Endometrium (tissue), 2 donors: ENCODE data around the gene HIVEP3.

Experiments
- FAIRE-seq: peaks from 2 replicates; lab custom pipeline; 2012; peaks lifted over from hg19 to GRCh38; lab: Jason Lieb, UNC
- donor health status: control.
- donor health status: control.

HIVEP3 gene

DNA sequence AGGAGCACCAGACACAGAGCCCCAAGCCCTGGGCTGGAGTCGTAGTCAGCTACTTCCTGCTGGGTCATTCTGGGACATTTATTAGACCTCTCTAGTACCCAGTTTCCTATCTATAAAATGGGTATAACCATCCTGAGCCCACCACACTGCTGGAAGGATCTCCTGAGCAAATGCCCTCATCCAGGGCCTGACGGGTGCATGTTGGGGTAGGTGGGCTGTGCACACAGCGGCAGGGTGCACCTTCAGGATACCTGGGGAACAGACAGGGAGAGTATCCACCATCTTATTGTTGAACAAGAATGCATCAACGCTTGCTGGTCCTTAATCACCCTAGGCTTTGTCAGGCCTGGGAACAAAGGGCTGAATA lies 191.0 kb downstream of the HIVEP3 start:
- no peak for FAIRE-seq

DNA sequence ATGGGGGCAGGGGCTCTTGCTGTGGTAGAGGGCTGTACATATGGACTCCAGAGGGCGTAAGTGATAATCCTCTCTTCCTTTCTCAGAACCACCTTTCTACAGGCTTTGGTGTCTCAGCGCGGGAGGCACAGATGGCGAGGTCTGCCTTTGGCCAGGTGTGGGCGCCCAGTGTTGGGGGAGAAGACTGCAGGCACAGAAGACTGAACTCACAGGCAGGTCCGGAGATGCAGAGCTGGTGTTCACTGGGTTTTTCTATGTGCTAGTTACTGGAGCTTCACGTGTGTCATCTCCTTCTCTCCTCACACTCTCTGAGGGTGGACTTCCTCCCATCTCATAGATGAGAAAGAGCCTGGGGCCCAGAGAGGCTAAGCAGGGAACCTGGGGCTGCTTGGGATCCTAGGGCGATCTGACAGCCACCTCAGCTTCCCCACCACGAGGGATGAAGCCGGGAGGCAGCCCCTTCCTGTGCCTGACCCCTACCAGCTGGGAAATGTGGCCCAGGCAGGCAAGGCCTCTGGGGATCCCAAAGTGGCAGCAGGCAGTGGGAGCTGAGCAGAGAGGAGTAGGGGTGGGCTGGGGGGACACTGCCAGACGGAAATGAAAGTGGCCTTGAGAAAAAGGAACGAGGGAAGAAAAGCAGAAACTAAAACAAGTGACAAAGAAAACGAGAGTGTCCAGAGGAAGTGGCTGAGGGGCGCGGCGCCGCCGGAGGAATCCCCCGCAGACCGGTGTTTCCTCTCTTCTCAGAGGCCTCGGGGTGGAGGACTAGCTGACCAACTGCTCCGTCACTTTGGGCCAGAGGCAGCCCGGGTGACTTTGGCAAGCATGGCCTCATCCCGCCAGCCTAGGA lies 191.6 kb downstream of the HIVEP3 start:
- no peak for FAIRE-seq

DNA sequence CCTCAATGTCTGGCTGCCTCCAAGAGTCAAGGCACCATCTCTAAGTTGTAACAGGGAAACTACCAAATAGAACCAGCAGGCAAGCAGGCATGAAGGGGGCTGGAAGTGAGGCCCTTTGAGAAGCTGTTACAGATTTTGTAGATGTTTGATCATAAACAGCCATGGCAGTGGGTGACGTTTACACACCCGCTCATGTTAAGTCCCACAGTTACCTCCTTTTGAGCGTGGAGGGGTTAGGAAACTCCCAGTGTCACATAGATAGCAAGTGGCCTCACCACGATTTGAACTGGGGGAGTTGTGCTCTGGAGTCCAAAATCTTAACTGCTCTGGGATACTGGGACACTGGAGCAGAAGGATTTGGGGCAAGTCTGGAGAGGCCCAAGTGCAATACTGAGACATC lies 192.4 kb downstream of the HIVEP3 start:
- FAIRE-seq, result no peak

DNA sequence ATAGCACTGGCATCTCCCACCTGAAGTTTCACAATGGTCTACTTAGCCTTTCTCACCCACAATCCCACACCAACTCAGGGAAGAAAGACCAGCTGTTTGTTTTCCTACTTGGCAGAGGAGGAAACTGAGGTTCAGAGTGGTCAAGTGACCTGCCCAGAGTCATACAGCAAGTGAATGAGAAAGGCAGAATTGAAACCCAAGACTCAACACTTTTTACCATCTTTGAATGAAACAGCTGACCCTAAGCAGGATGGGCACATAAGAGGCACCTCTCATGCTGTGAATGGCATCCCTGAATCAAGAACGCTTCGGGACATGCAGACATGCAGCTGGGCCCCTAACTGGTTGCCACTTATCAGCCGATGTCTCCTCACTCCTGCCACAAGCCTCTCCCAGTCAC lies 193.8 kb downstream of the HIVEP3 start:
- FAIRE-seq, result no peak

DNA sequence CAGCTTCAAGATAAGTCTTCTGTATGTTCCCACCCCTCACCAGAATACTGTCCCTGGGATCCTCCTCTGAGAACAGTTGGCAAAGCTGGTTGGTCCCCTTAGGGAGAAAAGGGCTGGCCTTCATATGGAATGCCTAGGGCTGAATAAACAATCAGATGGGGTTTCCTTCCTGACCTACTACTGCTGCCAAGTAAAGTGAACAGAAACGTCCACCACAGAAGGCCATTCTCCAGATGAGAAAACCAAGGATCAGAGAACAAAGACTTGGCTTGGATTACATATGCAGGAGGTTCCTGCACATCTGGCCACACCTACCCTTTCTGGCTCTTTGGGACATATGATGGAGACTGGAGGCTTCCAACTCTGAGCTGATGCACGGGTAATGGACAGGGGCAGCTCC lies 194.5 kb downstream of the HIVEP3 start:
- FAIRE-seq, result no peak

DNA sequence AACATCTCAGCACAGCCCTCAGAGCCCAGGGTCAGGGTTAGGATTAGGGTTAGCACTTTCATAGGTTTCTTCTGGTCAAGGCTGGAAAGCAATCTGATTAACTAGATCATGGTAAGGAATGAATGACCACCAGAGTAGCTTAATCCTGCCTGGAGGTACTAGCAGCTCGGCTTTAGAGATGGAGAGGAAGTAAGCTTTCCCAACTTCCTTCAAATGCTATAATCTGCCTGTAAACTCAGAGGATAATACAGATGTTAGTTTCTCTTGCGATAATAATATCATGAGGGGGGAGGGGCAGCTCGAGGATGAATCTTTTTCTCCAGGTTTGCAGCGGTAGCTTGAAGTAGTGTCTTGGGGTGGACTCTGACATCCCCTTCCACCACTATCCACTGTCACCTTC lies 194.9 kb downstream of the HIVEP3 start:
- no peak for FAIRE-seq

DNA sequence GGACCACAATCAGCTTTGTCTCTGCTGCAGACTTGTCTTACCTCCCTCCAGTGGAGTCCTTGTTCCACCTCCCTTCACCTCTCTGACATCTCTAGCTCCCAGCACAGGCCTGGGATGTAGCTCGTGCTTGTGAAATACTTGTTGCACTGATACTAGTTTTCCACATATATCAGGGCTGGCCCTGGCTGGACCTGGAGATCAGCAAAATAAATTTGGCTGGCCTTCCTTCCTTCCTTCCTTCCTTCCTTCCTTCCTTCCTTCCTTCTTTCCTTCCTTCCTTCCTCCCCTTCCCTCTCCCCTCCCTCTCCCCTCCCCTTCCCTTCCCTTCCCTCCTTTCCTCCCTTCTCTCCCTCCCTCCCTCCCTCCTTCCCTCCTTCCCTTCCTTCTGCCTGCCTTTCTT lies 196.5 kb downstream of the HIVEP3 start:
- FAIRE-seq, result no peak

DNA sequence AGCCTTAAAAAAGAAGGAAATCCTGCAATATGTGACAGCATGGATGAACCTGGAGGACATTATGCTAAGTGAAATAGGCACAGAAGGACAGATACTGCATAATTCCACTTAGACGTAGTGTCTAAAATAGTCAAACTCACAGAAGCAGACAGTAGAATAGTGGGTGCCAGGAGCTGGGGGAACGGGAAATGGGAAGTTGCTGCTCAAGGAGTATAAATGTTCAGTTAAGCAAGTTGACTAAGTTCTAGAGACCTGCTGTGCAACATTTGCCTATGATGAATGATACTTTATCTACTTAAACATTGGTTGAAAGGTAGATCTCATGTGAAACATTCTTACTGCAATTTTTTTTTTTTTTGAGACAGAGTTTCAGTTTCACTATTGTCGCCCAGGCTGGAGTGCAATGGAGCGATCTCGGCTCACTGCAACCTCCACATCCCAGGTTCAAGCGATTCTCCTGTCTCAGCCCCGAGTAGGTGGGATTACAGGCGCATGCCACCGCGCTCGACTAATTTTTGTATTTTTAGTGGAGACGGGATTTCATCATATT lies 197.8 kb downstream of the HIVEP3 start:
- FAIRE-seq, result no peak

DNA sequence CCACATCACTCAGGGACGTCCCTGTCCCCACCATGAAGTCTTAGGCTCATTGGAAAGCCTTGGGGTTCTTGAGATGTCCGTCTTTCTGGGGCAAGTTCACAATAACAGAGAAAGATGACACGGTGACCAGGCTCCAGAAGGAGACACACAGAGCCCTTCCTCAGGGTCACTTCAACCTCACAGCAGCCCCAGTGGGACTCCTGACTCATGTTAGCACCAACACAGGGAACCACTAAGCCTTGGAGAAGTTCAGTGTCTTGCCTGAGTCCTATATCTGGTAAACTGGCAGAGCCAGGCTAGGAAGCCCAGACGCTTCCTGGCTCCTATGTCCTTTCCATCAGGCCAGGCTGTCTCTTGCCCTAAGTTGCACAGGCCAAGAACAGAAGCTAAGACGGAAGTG lies 199.1 kb downstream of the HIVEP3 start:
- FAIRE-seq, result no peak

DNA sequence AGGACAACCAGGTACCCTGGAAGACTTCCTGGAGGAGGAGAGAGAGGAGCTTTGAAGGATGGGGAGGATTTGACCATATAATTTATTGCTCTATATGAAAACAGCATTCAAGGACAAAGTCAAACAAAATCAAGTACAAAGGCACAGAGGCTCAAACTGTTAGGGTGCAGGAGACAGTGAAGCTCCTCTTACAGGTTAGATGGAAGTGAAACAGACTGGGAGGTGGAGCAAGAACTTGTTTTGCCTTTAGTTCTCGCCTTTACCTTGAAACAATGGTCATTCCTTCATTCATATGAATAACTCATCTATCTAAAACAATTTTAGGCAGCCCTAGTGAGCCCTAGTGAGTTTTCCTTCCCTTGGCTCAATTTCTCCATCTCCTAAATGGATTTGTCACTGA lies 199.6 kb downstream of the HIVEP3 start:
- FAIRE-seq, result no peak

DNA sequence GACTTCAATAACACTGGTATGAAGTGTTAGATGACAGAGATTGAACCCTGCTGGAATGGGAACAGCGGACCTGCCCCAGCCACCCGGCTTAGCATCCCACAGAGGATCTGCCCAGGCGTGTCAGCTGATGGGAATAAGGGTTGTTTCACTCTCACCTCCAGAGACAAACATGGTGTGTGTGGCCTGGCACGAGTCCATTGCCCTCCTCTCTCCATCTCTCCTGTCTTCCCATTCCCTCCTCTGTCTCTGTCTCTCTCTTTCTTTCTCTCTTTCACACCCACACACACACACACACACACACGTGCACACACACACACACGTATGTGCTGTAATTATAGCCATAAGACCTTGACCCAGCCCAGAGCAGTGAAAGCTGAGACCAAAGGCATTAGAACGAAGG lies 200.2 kb downstream of the HIVEP3 start:
- FAIRE-seq, result no peak

DNA sequence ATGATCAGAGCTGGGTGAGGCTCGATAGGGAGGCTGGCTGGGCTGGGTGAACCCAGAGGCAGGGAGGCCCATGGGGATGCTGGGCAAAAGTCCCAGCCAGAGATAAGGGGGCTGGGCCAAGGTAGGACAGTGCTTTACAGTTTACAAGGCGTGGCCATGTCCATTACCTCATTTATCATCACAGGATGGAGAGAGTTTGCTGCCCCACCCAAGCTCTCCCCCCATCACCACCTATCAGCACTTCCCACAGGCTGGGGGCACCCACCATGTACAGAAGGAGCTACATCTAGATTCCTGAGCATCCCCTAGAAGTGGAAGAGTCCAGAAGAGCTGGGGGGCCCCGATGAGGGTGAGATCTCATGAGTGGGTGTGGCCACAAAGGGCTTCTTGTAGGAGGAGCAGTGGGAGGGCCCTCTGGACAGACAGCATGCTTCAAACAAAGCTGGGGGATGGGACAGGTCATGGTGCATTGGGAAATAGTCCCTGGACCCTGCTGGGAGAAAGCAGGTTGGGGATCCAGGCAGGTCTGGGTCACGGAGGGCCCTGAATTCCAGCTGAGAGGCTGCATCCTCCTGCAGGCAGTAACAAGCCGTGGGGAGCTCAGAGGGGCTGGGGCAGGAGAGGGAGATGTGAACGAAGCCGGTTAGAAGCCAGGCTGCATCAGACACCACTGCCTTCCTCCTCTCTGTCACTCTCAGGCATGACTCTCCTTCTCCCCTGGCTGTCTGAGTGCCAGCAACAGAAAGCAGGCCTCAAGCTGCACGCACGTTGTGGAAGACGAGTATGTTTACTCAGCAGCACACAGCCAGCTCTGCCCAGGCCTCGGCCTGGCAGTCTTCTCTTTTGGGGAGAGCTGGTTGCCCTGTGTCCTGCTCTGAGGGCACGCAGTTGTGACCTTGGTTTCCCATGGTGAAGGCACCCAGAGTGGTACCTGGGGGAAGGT lies 202.3 kb downstream of the HIVEP3 start:
- no peak for FAIRE-seq

DNA sequence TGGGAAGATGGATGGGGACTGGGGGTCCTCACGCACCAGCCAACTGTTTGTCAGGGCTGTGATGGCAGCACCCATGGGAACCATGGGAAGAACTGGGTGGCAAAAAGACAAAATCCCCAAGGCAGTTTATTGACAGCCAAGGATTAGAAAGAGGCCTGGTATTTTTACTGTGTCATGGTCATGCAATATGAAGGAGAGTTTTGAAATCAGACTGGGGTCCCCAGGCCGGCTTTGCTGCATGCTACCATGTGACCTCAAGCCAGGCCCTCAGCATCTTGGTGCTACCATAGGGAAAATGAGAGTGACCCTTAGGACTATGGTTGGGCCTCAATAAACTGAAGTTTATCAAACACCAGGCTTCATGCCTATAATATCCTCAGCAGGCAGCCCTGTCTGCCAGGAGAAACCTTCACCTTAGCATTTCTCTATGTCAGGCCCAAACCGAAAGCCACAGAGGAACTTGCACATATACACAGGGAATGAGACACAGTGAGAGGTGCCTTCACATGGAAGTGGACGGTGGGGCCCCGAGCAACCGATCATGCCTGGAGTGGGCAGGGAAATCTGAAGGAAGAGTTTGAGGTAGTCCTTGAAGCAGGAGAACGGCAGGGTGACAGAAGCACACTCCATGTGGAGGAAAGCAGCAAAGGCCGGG lies 203.2 kb downstream of the HIVEP3 start:
- FAIRE-seq, result no peak

DNA sequence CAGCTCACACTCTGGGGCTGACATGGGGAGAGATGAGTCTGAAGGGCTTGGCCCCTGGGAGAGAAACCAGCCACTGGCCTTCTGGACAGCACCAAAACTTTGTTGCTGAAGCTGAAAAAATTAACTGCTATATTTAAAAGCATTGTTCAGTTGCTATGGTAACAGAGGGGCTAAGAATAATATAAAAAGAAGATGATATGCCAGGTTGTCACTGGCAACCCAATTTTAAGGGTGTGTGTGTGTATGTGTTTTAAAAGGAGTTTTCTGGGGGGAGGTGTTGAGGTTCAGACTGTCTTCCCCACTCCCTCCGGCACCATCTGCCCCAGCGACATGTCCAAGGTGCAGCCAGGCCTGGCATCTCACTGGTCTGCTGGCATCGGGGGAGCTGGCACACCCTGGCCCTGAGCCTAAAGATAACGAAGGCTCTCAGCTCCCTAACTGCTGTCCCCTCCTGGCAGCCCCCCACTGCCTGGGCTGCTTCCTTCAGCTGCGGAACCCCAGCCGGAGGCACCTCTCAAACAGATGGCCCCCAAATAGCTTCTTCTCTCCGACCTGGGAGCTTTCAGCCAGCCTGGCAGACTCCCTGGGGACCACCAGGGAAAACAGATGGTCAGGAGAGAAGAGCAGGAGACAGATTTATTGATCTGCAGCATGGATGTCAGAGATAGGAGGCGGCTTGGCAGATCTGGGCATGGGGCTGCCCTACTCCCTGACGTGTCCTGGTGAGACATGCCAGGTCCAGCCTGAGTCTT lies 203.9 kb downstream of the HIVEP3 start:
- FAIRE-seq, result no peak

DNA sequence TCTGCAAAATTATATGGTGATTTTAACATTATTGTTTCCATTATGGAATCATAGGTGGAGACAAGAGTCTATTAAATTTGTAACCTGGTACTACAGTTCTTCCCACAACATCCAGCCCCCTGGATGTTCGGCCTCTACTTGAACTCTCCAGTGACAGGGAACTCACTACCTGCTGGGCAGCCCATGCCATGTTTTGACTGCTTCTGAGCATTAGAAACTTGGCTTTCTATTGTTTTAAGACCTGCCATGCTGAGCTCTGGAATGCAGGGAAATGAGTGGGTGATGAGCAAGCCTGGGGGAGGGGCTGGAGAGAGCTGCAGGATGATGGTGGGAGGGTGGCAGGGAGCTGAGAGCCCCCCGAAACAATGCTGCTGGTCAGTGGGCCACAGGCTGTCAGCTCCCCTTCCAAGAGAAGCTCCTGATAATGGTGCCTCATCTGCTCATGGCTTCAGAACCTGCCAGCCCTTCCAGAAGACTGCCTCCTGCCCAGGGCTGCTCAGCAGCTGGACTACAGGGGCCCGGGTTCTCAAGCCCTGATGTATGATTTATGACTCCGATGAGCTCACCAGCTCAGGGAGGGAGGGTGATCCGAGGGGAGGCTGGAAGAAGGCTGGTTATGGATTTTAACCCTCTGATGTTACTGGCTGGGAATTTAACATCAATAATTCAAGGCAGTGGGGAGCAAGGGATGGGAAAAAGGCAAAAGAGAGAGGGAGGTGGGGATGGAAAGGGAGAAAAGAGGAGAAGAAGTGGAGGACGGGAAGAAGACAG lies 205.0 kb downstream of the HIVEP3 start:
- no peak for FAIRE-seq

DNA sequence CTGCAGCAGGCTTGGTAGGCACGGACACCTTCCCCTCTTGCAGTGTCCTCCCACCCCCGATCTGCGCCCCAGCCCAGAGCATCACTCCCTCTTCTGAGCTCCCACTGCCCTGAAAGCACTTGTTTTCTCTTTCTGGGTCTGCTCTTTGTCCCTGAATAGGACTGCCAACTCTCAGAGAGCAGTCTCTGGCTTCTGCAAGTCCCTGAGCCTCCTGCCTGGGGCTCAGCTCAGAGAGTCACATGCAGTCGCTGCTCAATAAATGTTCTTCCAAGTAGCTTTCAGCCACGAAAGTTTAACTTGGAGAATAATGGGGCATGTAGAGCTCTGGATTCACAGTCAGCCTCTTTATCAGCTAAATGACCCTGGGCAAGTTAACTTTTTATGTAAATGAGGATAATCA lies 205.6 kb downstream of the HIVEP3 start:
- FAIRE-seq, result no peak

DNA sequence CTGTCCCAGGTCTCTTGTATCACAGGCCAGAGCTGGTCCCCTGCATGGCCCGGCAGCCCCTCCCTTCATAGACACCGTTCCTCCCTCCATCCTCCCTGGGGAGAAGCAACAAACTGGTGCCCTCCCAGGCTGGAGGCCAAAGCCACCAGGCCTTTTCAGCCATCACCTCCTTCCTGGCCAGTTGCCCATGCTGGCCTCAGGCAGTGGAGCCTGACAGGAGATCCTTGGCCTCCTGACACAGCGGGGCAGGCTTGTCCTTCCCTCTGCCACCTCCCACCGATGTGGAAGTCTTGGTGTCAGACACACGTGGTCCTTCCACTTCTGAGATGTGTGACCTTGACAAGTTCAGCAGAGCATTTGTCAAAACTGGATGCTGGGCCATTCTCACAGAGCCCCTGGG lies 206.0 kb downstream of the HIVEP3 start:
- FAIRE-seq, result no peak

DNA sequence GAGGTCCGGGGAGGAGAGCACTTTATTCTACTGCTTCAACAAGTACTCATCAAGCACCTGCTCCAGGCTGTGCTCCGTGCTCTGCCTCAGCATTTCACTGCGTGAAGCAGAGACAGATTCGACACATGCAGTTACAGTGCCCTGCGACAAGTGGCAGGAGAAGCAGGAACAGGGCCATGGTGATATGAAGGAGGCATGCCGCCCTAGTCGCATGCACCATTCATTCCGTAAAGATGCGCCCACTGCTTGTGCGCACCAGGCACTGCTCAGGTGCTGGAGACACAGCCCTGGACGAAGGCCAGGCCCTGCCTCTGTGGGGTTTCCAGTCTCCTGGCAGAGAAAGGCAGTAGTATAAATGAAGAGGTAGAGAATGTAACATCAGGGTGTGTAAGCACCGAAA lies 206.6 kb downstream of the HIVEP3 start:
- FAIRE-seq, result no peak

DNA sequence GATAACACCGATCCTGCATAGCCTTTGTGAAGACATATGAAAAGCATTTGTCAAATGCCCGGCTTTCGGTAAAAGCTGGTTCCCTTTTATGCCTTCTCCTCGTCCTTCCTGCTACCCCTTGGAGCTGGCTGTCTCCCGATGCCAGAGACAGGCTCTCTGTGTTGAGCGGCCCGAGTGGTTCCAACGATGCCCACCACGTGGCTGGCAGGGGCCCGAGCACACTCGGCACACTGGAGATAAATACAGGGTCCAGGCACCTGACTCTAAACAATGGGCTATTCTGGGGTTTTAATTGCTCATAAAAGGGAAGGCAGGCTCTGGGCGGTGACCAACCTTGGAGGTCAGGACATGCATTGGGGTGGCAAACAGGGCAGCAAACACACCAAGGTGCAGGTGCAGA lies 207.1 kb downstream of the HIVEP3 start:
- no peak for FAIRE-seq

DNA sequence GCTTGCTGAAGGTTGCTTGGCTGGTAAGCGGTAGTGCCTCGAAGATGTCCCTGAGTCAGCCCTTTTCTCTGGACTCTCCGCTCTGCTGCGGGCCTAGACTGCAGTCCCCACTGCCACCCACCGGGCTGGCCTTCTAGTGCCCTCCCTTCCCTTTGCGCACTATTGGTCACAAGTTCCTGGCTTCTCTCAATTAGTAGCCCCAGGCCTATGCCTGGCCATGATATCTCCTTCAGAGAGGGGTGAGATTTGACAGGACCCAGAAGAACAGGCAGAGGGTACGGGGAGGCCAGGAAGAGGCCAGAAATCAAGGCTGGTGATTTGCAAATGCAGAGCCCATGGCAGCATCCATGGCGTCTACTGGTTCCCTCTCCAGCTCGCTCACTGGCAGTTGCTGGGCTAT lies 207.7 kb downstream of the HIVEP3 start:
- no peak for FAIRE-seq

DNA sequence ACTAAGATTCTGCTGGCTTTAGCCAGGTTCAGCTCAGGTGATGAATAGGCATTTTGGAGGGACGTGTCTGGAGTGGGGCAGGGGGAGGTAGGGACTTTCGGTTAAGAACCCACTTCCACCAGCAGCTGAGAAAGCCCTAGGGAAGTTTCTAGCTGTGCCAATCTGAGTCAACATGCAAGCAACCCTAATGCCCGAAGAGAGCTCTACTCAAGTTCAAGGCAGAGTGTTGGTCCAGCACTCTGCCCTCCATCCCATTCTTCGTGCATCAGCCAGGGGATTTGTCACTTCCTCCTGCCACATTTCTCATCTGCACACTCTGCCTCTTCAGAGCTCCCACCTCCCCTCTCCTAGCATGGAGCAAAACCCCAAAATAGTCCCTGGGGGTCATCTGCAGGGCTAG lies 208.8 kb downstream of the HIVEP3 start:
- FAIRE-seq, result no peak
